ENCODE data around the gene CBFA2T2. TPM values are rescaled to one million over a fixed set of nuclear protein-coding genes. Genes with fewer than 3 reads are reported as not detected.

CBFA2T2 gene
- total RNA-seq, 1 experiment from 2014 or later: 20.0 TPM

DNA sequence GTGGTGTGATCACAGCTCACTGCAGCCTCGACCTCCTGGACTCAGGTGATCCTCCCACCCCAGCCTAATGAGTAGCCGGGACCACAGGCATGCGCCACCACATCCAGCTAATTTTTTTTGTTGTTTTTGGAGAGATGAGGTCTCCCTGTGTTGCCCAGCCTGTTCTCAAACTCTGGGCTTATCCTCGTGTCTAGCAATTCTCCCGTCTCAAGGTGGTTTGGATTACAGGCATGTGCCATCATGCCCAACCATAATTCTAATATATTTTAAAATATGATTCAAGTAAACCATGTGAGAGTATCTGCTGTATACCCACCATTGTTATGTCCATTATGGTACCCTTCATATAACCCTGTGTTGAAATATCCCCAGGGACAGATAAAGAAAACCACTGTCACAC lies 112.0 kb downstream of the CBFA2T2 start:
- Histone ChIP-seq H4K20me1 (ENCODE audit: insufficient read depth) (no peaks in the 10 kb centered on the region), H3K9me2 (ENCODE audit: insufficient read depth) (0 out of 2 replicates have a peak, but pooled peaks cover 4% of the 10 kb centered on the region), H3K4me2 (no peak overlapping the region), H3K27ac (no peak overlapping the region), H3K36me3 (ENCODE audit: low read depth) (no peaks in the 10 kb centered on the region), H3F3A (ENCODE audit: insufficient read depth, low read depth) (no peaks in the 10 kb centered on the region), H2AFZ (no peak overlapping the region), H3K27me3 (ENCODE audit: insufficient read depth, low read depth) (no peaks in the 10 kb centered on the region), H3K79me2 (ENCODE audit: low read depth) (no peaks in the 10 kb centered on the region), H3K4me3 (no peak overlapping the region), H3K4me1 (replicated peaks; ENCODE audit: insufficient read depth) (no peaks in the 10 kb centered on the region), H3K9me3 (ENCODE audit: insufficient read depth, low read depth) (no peaks in the 10 kb centered on the region)
- ChIA-PET CTCF (no interaction called here), POLR2A (ENCODE audit: unreplicated experiment) (no interaction called here)
- TF ChIP-seq CTCF (conservative IDR thresholded peaks at IDR 0.05) (no peak), EZH2 (IDR thresholded peaks at IDR 0.05; ENCODE audit: low read depth) (no peak)
- no TSS peak for BruUV-seq (replicated peaks)
- no peak for DNase-seq
- intact Hi-C loops (cut with micrococcal nuclease; ENCODE audit: unreplicated experiment): no loop called here

DNA sequence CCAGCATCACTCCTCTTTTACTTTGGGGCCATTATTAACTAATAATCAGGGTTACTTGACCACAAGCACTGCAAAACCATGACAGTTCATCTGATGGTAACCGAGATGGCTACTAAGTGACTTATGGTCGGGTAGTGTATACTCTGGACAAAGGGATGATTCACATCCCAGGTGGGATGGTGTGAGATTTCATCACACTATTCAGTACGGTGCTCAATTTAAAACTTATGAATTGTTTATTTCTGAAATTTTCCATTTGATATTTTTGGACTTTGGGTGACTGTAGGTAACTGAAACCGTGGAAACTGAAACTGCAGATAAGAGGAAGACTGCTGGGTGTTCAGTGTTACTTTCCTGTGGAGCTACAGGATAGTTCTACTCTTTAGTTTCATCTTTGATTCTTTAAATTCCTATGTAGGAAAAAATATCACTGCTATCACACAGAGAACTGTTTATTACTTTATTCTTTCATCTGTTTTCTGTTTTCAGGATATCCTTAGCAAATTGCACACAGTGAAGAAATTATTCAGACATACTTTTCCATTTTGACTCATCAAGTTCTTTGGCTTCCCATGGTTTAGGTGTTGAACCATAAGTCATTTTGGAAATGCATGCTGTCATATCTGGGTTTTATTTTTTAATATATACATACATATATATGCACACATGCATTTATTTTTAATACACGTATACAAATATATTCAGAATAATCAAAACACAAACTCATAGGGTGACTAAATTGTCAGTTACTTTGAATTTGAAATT lies 113.1 kb downstream of the CBFA2T2 start:
- Histone ChIP-seq H2AFZ (no peak overlapping the region), H3K79me2 (ENCODE audit: low read depth) (no peaks in the 10 kb centered on the region), H3K36me3 (ENCODE audit: low read depth) (0 out of 2 replicates have a peak, but pooled peaks cover 3% of the 10 kb centered on the region), H3K4me2 (no peak overlapping the region), H3F3A (ENCODE audit: insufficient read depth, low read depth) (no peaks in the 10 kb centered on the region), H3K4me1 (replicated peaks; ENCODE audit: insufficient read depth) (no peaks in the 10 kb centered on the region), H4K20me1 (ENCODE audit: insufficient read depth) (no peaks in the 10 kb centered on the region), H3K9me2 (ENCODE audit: insufficient read depth) (0 out of 2 replicates have a peak, but pooled peaks cover 4% of the 10 kb centered on the region), H3K9me3 (ENCODE audit: insufficient read depth, low read depth) (no peaks in the 10 kb centered on the region), H3K27me3 (ENCODE audit: insufficient read depth, low read depth) (no peaks in the 10 kb centered on the region), H3K27ac (no peak overlapping the region), H3K4me3 (no peak overlapping the region)
- no TSS peak for BruUV-seq (replicated peaks)
- intact Hi-C loops (cut with micrococcal nuclease; ENCODE audit: unreplicated experiment): no loop called here
- CTCF ChIA-PET: no interaction called here
- DNase-seq: no peak
- TF ChIP-seq EZH2 (IDR thresholded peaks at IDR 0.05; ENCODE audit: low read depth) (no peak), CTCF (conservative IDR thresholded peaks at IDR 0.05) (no peak)
- POLR2A ChIA-PET (ENCODE audit: unreplicated experiment): no interaction called here

GRCh38 chr20:33604084-33604990 lies 114.4 kb downstream of the CBFA2T2 start:
- Histone ChIP-seq H3K9me3 (ENCODE audit: insufficient read depth, low read depth) (no peaks in the 10 kb centered on the region), H3K79me2 (ENCODE audit: low read depth) (no peaks in the 10 kb centered on the region), H3K27ac (no peak overlapping the region), H4K20me1 (ENCODE audit: insufficient read depth) (no peaks in the 10 kb centered on the region), H3K4me2 (no peak overlapping the region), H2AFZ (no peak overlapping the region), H3K9me2 (ENCODE audit: insufficient read depth) (0 out of 2 replicates have a peak, but pooled peaks cover 4% of the 10 kb centered on the region), H3F3A (ENCODE audit: insufficient read depth, low read depth) (no peaks in the 10 kb centered on the region), H3K36me3 (ENCODE audit: low read depth) (0 out of 2 replicates have a peak, but pooled peaks cover 4% of the 10 kb centered on the region), H3K4me1 (replicated peaks; ENCODE audit: insufficient read depth) (no peaks in the 10 kb centered on the region), H3K27me3 (ENCODE audit: insufficient read depth, low read depth) (no peaks in the 10 kb centered on the region), H3K4me3 (no peak overlapping the region)
- no TSS peak for BruUV-seq (replicated peaks)
- ChIA-PET POLR2A (ENCODE audit: unreplicated experiment) (no interaction called here), CTCF (no interaction called here)
- no peak for DNase-seq
- no peak for TF ChIP-seq EZH2 (IDR thresholded peaks at IDR 0.05; ENCODE audit: low read depth)
- no peak for TF ChIP-seq CTCF (conservative IDR thresholded peaks at IDR 0.05)
- intact Hi-C loops (cut with micrococcal nuclease; ENCODE audit: unreplicated experiment): no loop called here
